T-helper 2 cell treated with Interferon-gamma antibody and Interleukin-4, amounts not matched to agents 5 μg/mL and 100 μg/mL, for 36 hours (primary cell): Measurements from ENCODE around the gene CAGE1.

Experiments used
- DNase-seq: peaks from one replicate; pipeline ENCODE4 v3.0.0; 2021; ENCODE audit warnings: low spot score
- H3K27ac Mint-ChIP-seq: one replicate; pipeline ENCODE4 v1.8.0; 2021; ENCODE audit warnings: mild to moderate bottlenecking, mixed read lengths
- H3K27me3 Mint-ChIP-seq: one replicate; pipeline ENCODE4 v1.8.0; 2021; ENCODE audit warnings: low read depth, mixed read lengths
- H3K36me3 Mint-ChIP-seq: one replicate; pipeline ENCODE4 v1.8.0; 2021; ENCODE audit warnings: low read depth, mixed read lengths
- H3K4me1 Mint-ChIP-seq: one replicate; pipeline ENCODE4 v1.8.0; 2021; ENCODE audit warnings: low read depth, mixed read lengths
- H3K4me3 Mint-ChIP-seq: one replicate; pipeline ENCODE4 v1.8.0; 2022; ENCODE audit warnings: mild to moderate bottlenecking, moderate library complexity, mixed read lengths
- H3K9me3 Mint-ChIP-seq: one replicate; pipeline ENCODE4 v1.8.0; 2021; ENCODE audit warnings: mixed read lengths

CAGE1 gene

GRCh38 chr6:7296602-7297001 lies 92.9 kb downstream of the CAGE1 start:
- Mint-ChIP-seq H3K9me3 (no peaks in the 10 kb centered on the region), H3K36me3 (peaks cover 54% of the 10 kb centered on the region)

GRCh38 chr6:7295916-7296315 lies 93.6 kb downstream of the CAGE1 start:
- H3K9me3 Mint-ChIP-seq: no peaks in the 10 kb centered on the region
- H3K36me3 Mint-ChIP-seq: peaks cover 48% of the 10 kb centered on the region
- no peaks in the 10 kb centered on the region for H3K27me3 Mint-ChIP-seq
- H3K27ac Mint-ChIP-seq: no peak overlapping the region
- peaks cover 7% of the 10 kb centered on the region for H3K4me1 Mint-ChIP-seq
- H3K4me3 Mint-ChIP-seq: no peak overlapping the region
- no peak for DNase-seq

More at GRCh38 chr6:7296602-7297001, 92.9 kb downstream of the CAGE1 start:
- no peak for DNase-seq
- Mint-ChIP-seq H3K4me3 (no peak overlapping the region), H3K27ac (no peak overlapping the region), H3K4me1 (peaks cover 8% of the 10 kb centered on the region), H3K27me3 (no peaks in the 10 kb centered on the region)

- no peaks in the 10 kb centered on the region for H3K27me3 Mint-ChIP-seq
Measured at GRCh38 chr6:7292596-7293255, 96.8 kb downstream of the CAGE1 start.

GRCh38 chr6:7290079-7290478 lies 99.5 kb downstream of the CAGE1 start:
- Mint-ChIP-seq H3K9me3 (no peaks in the 10 kb centered on the region), H3K36me3 (peaks cover 55% of the 10 kb centered on the region), H3K27me3 (no peaks in the 10 kb centered on the region), H3K4me3 (no peak overlapping the region), H3K4me1 (no peaks in the 10 kb centered on the region), H3K27ac (no peak overlapping the region)
- DNase-seq: no peak

More at GRCh38 chr6:7292596-7293255, 96.8 kb downstream of the CAGE1 start:
- Mint-ChIP-seq H3K4me1 (no peaks in the 10 kb centered on the region), H3K4me3 (no peak overlapping the region), H3K27ac (no peak overlapping the region), H3K36me3 (peaks cover 52% of the 10 kb centered on the region), H3K9me3 (no peaks in the 10 kb centered on the region)
- DNase-seq: no peak

GRCh38 chr6:7285416-7285815 lies 104.1 kb downstream of the CAGE1 start:
- Mint-ChIP-seq H3K27ac (no peak overlapping the region), H3K9me3 (no peaks in the 10 kb centered on the region), H3K27me3 (no peaks in the 10 kb centered on the region), H3K36me3 (peaks cover 62% of the 10 kb centered on the region), H3K4me3 (no peak overlapping the region), H3K4me1 (peaks cover 17% of the 10 kb centered on the region)
- DNase-seq: no peak

GRCh38 chr6:7283676-7284075 lies 105.9 kb downstream of the CAGE1 start:
- Mint-ChIP-seq H3K36me3 (peaks cover 45% of the 10 kb centered on the region), H3K27ac (no peak overlapping the region), H3K9me3 (no peaks in the 10 kb centered on the region), H3K4me1 (peaks cover 17% of the 10 kb centered on the region), H3K4me3 (no peak overlapping the region), H3K27me3 (no peaks in the 10 kb centered on the region)
- DNase-seq: no peak

- Mint-ChIP-seq H3K27ac (peak overlapping the region; percentile 64), H3K36me3 (peaks cover 34% of the 10 kb centered on the region), H3K4me3 (peak overlapping the region; percentile 33), H3K27me3 (no peaks in the 10 kb centered on the region), H3K9me3 (no peaks in the 10 kb centered on the region), H3K4me1 (peaks cover 17% of the 10 kb centered on the region)
- no peak for DNase-seq
Measured at GRCh38 chr6:7282097-7282906, 107.2 kb downstream of the CAGE1 start.
